IPS-18c (cell line): ENCODE data around the gene DCLK1.

Experiments
- H3K4me3 ChIP-seq: 2 replicates; pipeline ENCODE4 v1.7.0; 2013; ENCODE audit warnings: low read depth, mild to moderate bottlenecking, low read length, moderate library complexity; ENCODE audit not compliant: insufficient read depth
- H3K9me3 ChIP-seq: one replicate; pipeline ENCODE4 v1.6.1; 2013; ENCODE audit warnings: mild to moderate bottlenecking, low read length, moderate library complexity; ENCODE audit not compliant: control insufficient read depth, insufficient read depth

The DCLK1 gene

GRCh38 chr13:35792911-35793310, 338.3 kb downstream of the DCLK1 start:
- Histone ChIP-seq H3K9me3 (no peaks in the 10 kb centered on the region), H3K4me3 (no peak overlapping the region)

GRCh38 chr13:35792021-35792420, 339.2 kb downstream of the DCLK1 start:
- H3K4me3 ChIP-seq: no peak overlapping the region
- no peaks in the 10 kb centered on the region for H3K9me3 ChIP-seq

DNA sequence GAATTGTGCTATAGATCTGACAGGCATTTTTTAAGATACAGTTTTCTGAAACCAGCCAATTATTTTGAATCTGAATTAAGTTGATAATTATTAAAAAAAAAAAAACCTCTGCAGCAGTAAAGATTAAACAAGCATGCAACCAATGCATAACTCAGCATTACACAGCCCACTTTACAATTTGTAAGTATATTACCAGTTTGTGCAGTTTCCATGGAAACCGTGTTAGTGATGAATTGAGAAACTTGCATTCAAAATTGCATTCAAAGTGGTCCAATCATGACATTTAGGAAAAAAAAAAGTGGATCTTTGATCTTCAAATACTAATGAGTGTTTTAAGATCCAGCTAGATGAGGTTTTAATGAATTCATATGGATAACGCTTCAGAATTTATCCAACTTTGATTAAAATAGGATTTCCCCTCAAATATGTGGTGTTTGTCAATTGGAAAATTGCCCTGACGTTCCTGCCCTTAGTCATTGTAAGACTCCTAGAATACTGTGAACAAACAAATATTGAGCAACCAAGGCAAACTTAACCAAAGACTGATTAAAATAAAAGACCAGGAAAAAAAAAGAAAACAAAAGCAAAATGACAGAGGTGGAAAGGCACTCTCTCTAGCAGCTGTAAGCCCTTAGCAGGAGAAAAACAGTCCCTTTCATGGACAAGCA, 339.9 kb downstream of the DCLK1 start:
- Histone ChIP-seq H3K4me3 (no peak overlapping the region), H3K9me3 (no peaks in the 10 kb centered on the region)

GRCh38 chr13:35789335-35790165, 341.6 kb downstream of the DCLK1 start:
- Histone ChIP-seq H3K9me3 (no peaks in the 10 kb centered on the region), H3K4me3 (no peak overlapping the region)

- no peaks in the 10 kb centered on the region for H3K9me3 ChIP-seq
These were observed 343.2 kb downstream of the DCLK1 start for GRCh38 chr13:35787937-35788336.

DNA sequence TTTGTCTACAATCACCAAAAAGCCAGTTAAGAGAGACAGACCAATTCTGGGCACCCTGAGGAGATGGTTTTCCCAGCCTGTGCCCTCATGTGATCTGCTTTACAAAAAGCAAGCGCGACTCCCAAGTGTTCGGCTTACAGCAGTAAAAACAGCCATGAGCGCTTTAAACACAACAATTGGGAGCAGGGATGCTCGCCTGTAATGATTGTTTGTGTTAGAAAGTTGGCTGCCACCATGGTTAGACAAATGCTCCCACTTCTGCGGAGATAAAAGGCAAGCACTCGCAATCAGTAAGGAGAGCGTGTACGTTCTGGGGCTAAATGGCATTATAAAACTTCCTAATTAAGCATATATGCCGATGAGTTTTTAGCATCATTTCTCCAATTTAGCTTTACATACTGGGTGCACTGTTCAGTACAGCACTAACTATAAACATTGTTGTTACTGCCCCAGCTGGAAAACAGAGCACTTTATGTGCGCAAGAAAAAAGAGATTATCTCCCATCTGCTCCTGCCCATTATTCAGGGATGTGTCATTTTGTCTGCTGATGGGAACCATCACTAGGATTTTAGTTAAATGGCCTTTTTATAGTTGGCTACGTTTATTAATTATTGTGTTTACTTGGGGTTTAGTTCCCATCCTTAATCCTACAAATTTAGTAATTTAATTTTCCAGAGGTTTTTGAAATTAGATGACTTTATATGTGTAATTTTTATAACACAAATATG, 345.4 kb downstream of the DCLK1 start:
- Histone ChIP-seq H3K4me3 (no peak overlapping the region), H3K9me3 (no peaks in the 10 kb centered on the region)

More at GRCh38 chr13:35787937-35788336, 343.2 kb downstream of the DCLK1 start:
- no peak overlapping the region for H3K4me3 ChIP-seq

DNA sequence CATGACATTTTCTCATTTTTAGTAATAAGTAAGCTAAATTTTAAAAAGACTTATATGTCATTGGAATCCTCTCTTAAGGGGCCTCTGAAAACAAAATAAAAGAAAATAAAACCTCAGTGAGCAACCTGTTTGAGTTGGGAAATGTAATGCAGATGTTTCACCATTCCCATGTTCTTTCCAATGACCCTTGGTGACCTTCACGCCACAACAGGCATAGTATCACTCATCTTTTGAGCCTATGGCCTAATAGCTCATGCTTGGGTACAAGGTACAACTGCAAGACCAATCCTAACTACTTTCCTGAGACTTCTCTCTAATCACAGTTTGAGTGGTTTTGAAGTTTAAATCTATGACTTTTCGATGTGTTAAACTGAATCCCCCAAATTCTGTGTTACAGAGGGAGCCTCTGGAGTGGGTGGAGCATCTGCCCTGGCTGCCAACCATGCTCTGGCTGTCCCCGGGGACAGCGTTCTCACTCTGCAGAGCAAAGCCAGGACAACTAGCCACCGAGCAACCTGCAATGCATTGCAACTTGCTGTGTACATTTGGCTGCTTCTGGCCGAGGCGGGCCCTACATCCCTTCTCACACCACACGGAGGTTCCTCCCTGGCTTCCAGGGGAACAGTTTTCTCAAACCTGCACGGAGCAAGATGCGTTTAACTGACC, 346.8 kb downstream of the DCLK1 start:
- no peaks in the 10 kb centered on the region for H3K9me3 ChIP-seq

DNA sequence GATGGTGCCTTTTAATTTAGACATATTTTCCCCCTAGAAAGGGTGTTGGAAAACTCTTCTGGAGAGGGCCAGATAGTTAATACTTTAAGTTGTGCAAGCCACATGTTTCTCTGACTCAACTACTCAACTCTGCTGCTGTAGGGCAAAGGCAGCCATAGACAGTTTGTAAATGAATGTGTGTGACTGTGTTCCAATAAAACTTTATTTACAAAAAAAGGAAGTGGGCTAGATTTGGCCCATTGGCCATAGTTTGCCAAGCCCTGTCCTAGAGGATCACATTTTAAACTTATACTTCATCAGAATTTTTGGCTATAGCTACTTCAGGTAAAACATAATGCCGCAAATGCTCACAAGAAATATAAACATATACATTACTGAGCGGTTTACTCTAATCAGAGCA, 348.4 kb downstream of the DCLK1 start:
- Histone ChIP-seq H3K9me3 (no peaks in the 10 kb centered on the region), H3K4me3 (no peak overlapping the region)

More for the DNA sequence above, 346.8 kb downstream of the DCLK1 start:
- no peak overlapping the region for H3K4me3 ChIP-seq

- Histone ChIP-seq H3K4me3 (no peak overlapping the region), H3K9me3 (no peaks in the 10 kb centered on the region)
These were observed 349.9 kb downstream of the DCLK1 start for GRCh38 chr13:35781036-35782000.

DNA sequence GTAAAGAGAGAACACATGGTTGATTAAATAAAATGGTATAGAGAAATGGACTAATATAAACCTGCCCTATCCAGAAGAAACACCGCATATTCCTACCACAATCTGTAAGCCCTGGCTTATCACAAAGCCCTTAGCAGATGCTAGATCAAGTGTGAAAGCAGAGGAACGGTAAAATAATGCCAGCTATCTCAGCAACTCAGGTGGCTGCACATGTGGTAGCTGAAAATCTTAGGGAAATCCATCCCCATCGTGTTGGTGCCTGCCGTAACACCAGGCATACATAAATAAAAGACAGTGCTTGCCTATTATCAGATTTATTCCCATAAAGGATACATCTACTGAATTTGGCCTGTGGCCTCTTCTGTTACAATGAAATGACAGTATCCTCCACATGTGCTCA, 350.6 kb downstream of the DCLK1 start:
- Histone ChIP-seq H3K4me3 (no peak overlapping the region), H3K9me3 (no peaks in the 10 kb centered on the region)

DNA sequence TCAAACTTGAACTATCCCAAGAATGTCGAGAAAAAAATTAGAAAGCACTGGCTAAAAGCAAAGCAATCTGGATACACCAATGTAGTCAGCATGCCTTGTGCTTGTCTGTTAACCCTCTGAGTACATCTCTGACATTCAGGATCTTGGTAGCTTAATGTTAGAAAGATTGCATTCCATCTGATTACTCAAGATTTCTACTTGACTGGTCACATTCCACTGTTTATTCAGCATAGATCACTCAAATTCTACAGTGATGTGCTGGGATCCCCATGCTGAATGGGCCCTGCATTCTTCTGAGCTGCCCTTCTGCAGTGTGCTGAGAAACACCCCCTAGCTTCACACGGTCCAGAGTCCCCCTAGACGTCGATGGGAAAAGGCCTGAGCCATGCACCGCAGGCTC, 359.3 kb downstream of the DCLK1 start:
- H3K4me3 ChIP-seq: no peak overlapping the region
- H3K9me3 ChIP-seq: no peaks in the 10 kb centered on the region

GRCh38 chr13:35770756-35771297, 360.4 kb downstream of the DCLK1 start:
- H3K9me3 ChIP-seq: no peaks in the 10 kb centered on the region
- H3K4me3 ChIP-seq: no peak overlapping the region

- Histone ChIP-seq H3K4me3 (no peak overlapping the region), H3K9me3 (no peaks in the 10 kb centered on the region)
These were observed 361.4 kb downstream of the DCLK1 start for GRCh38 chr13:35769812-35770211.

DNA sequence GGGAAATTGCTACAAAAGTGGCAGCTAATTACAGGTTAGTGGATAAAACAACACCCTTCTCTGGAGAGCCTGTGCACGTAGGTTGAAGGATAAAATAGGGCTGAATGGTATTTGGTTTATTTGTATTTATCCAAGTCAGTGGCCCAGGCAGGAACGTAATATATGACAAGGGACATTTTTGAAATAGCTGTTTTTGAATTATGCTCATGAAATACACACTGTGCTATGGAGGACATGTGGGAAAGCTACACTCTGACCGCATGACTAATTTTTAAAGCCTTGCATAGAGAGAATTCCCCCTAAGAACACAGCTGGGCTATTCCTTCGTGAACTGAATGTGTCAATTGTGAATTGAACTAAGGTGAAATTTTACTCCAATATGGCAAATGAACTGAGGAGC, 362.6 kb downstream of the DCLK1 start:
- Histone ChIP-seq H3K9me3 (no peaks in the 10 kb centered on the region), H3K4me3 (no peak overlapping the region)

- Histone ChIP-seq H3K4me3 (no peak overlapping the region), H3K9me3 (no peaks in the 10 kb centered on the region)
These were observed 363.1 kb downstream of the DCLK1 start for GRCh38 chr13:35768073-35768472.

DNA sequence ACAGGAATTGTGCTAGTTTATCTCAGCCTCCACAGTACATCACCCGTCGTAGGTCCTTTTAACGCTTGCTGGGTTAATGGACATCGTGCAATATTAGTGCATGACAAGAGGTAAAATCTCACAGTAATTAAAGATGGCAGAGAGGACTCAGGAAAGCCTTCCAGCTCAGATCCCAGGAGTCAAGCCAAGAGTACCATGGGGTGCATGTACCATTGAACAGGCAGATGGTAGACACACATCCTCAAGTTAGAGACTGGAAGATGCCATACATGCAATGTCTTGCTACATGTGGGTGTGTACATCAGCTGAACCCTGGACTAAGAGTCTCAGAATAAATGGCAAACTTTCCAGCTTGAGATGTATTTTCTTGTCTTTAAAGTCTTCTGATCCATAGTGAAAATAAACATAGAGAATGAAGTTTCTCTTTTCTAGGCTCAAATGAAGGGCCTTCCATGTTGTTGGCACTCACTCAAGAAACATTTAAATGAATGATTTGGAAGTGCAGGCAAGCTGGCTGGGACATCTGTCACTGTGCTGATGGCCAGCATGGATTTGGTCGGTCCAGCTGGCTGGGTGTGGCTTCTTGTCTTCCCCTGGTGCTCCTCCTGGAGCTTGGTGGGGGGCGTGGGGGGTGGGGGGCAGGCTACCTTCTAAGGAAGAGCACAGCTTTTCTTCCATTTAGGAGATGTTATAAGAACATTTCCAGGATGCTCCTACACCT, 363.8 kb downstream of the DCLK1 start:
- Histone ChIP-seq H3K9me3 (no peaks in the 10 kb centered on the region), H3K4me3 (no peak overlapping the region)
